NCI-H146 (cell line): ENCODE data around the gene UBXN6.

Source experiments
- DNase-seq: peaks from one replicate; lab custom pipeline; 2025; lab: John Stamatoyannopoulos, UW

The UBXN6 gene

GRCh38 chr19:4456843-4457653, 546 bp downstream of the UBXN6 start:
- DNase-seq, result peak; percentile 50

DNA sequence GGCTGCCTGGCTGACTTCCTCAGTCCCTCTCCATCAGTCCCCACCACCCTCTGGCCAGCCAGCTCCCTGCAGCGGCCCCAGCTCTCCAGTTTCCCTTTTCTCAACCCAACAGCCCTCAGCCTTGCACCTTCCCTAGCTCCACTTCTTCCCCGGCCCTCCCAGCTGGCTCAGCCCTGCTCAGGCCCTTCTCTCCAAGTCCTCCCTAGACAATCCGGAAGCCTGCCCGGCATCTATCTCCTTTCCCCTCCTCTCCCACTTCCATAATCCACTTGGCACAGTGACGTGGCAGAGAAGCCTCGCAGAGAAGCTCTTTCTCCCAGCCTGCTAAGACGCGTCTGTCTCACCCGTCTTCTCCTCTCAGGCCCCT, 1.1 kb downstream of the UBXN6 start:
- DNase-seq, result no peak

- DNase-seq, result no peak
Measured at GRCh38 chr19:4455719-4456475, 1.7 kb downstream of the UBXN6 start.

DNA sequence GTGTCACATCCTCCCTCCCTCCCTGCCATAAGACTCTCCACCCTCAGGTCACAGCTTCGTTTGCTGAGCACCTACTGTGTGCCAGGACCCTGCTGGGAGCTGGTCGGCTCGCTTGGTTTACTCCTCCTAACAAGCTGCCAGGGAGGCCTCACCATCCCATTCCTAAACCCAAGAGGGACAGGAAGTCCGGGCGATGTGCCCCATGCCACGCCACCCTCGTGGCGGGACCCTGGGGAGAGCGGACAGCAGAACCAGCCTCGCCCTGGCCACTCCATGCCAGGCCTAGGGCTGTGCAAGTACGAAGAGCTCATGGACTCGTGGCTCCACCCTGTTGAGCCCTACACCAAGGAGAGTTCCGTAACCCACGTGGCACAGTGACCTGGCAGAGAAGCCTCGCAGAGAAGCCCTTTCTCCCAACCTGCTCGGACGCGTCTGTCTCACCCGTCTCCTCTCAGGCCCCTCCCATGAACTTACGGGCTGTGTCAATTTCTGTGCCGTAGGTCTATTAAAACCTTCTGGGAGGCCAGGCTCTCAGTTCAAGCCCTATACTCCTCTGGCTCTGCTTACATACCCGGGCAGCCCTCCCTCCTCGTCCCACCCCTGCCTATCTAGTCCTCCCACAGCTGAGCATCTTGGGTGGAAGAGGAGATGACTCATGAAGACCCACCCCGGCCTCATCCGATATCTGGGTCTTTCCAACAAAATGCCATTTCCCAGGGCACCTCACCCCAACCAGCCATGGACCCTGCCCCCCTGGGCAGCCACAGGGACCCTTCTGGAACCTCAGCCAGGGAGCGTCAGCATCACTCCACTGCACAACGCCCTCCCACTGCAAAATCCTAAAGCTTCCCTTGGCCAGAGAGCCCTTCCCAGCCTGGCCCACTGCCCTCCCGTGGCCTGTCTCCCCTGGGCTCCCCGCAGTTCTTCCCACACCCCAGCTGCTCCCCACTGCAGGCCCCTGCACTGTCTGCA, 2.6 kb downstream of the UBXN6 start:
- no peak for DNase-seq

DNA sequence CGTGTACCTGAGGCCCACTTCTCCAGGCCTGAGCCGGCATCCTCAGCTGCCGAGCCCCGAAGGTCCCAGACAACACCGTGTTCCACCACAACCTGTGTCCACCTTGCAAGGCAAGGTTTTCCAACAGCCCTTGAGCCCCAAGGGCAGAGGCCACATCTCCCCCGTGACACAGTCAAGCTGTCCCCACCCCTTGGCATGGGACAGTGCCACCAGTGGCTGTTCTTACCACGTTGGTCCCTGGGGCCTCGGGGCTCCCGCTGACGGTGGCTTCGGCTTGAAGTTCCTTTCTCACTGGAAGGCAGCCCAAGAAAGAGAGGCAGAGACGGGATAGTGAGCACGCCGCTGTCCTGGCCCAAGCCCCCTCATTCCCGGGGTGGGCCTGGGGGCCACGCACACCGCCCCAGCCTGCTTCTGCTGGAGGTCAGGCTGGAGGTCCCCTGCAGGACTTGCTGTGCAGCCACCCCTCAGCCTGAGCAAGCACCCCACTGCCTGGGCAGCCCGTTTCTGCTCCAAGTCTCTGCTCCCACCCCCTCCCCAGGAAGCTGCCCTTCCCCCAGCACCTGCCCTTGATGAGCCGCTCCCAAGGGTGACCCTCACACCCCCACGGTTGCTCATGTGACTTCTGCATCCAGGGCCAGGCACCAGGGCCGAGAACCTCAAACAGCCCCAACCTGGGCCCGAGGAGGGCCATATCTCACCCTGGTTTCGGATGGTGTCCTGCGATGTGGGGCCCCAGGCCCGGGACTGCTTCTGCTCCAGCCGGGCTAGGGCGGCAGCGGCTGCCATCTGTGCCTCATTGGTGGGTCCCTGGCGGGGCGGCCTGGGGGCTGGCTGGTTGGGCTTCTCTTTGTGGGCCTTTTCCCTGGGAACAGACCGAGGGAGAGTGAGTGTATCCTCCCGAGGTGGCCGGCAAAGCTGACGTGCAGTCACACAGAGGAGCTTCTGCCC, 4.1 kb downstream of the UBXN6 start:
- no peak for DNase-seq

DNA sequence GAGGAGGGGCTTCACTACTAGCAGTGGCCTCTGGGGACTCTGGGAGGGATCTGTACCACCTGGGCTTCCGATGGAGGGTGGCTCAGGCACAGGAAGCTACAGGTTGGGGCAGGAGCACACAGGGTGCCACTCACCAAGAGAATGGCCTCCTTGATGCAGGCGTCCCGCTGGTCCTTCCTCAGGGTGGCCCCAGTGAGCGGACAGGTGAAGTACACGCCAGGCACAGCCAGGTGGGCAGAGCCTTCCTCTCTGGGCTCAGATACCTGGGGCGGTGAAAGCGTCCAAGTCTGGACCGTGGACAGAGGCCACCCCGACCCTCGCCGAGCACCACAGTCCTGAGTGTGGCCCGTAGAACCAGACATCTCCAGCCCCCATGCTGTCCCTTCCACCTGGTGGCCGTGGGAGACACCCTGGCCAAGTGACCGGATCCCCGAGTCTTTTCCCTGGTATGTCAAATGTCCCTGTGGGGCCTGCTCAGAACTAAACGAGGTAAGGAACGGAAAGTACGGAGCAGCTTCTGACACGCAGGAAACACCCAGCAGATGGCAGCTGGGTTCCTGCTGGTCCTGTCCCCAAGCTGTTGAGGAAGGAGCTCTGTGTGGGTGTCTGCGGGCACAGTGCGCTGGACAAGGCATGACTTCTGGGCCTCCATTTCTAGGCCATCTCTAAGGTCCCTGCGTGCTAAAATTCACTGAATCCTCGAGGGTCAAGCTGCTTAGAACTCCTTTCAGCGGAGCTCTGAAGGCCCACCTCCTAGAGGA, 5.2 kb downstream of the UBXN6 start:
- no peak for DNase-seq

GRCh38 chr19:4449639-4450028, 8.0 kb downstream of the UBXN6 start:
- DNase-seq, result no peak

GRCh38 chr19:4449022-4449638, 8.5 kb downstream of the UBXN6 start:
- DNase-seq, result no peak

DNA sequence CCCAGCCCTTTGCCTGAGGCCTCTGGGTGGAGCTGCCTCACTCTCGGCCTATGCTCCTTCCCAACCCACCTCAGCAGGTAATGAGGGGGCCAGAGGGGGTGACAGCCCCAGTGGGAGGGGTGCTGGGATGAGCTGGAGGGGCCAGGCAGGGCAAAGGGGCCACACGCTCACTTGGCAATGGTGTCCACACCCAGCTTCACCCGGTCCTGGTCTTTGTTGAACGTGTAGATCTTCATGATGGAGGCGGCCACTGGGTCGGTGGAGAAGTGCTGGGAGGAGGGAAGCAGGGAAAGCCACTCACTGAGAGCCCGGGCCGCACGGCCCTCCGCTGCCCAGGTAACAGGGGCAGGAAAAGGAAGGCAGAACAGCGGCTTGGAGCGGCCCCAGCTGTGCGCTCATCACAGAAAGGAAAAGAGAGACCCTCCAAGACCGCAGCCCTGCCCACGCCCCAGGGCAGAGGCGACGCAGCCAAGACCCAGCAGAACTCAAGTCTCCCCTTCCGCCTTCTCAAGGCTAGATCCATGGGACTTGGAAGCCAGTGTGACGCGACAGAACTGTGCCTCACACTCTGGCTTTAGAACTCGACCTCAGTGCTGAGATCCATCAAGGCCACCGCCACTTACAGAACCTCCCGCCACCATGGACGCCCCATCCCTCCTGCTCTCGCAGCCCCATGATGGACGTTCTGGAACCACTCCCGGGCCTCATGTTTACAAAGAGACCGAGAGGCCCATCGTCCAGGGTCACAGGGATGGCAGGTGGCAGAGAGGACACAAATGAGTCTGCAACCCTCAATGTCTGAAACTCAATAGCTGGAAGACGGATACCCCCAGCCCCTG, 9.2 kb downstream of the UBXN6 start:
- no peak for DNase-seq

- DNase-seq, result no peak
Measured at GRCh38 chr19:4447327-4448146, 10.1 kb downstream of the UBXN6 start.

DNA sequence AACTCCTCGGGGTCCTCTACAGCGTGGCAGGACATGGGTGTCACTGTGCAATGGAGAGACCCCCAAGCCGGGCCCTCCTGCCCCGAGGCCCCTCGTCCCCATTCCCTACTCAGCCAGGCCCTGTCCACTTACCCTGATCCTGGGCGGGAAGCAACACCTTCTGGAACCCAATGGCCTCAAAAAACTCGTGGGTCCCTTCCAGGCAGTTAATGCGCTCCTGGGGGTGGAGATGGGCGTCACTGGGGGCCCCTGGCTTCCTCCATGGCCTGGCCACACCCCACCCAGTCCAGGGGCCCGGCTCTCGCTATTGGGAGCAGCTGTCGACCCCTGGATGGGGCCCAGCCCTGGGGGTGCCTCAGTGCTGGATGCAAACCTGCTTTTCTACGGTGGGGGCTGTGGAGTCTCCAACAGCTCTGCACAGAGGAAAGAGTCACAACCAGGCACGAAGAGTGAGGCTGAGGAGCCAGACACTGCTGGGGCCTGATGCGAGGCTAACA, 10.8 kb downstream of the UBXN6 start:
- no peak for DNase-seq

GRCh38 chr19:4445963-4446703, 11.5 kb downstream of the UBXN6 start:
- no peak for DNase-seq

GRCh38 chr19:4444765-4445741, 12.5 kb downstream of the UBXN6 start:
- no peak for DNase-seq

DNA sequence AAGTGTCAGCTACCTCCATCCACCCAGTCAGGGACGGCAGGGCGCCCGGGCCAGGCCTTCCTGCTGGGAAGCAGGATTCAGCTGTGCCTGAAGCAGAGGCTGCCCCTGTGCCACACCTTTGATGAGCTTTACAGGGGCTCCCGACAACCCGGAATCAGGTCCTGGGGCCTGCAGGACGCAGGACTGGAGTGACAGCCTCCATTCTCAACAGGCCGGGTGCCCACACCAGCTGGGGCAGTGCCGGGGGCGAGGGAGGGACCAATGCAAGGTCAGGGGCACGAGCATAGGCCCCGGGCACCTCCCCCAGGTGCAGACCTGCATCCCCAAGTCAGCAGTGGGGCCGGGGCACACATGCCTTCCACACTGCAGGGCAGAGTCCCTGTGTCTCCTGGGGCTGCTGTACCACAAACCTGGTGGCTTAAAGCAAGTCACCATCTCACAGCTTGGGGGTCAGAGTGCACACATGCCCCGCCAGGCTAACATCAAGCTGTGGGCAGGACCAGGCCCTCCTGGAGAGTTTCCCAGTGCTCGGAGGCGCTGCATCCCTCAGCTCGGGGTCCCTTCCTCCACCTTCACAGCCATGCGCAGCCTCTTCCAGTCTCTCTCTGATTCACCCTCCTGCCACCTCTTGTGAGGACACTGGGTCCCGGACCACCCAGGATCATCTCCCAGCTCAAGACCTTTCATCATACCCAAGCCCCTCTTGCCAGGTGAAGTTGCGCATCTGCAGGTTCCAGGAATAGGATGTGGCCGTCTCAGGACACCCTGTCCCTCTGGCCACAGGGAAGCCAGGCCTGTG, 13.4 kb downstream of the UBXN6 start:
- DNase-seq, result no peak

DNA sequence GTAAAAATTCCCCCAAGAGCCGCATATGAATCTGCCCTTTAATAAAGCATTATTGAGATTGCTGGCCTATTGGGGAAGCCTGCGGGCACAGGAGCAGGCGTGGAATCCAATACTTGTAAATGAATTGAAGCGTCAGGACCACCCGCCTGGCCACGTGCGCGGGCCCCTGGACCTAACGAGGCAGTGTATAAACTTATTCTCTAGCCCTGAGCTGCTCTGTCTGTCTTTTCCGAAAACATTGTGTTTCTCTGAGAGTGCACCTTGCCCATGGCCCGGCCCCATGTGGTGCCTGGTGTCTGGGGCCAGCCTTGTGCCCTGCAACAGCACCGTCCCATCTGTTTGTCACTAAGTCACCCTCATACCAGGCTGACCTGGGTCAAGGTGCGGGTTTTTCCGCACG, 14.4 kb downstream of the UBXN6 start:
- DNase-seq, result no peak
